B cell (primary cell): ENCODE measurements around the gene MUC22. TPM values are rescaled to one million over a fixed set of nuclear protein-coding genes. Genes with fewer than 3 reads are reported as not detected.

Source experiments
- ATAC-seq: fragments of 200-7000 bp; cut with Tn5 transposase; one replicate; pipeline ENCODE4 v1.10.0; 2021; ENCODE audit warnings: low read depth, mild to moderate bottlenecking, moderate number of reproducible peaks, moderate library complexity
- CTCF ChIA-PET: fragments of 350-600 bp; sonication (Branson Sonifier 250); formaldehyde crosslinking; loops from one replicate; lab custom pipeline; 2021; ENCODE audit warnings: antibody characterized with exemption, inconsistent platforms; lab: Charles Lee
- POLR2A ChIA-PET: fragments of 350-600 bp; sonication (Branson Sonifier 250); formaldehyde crosslinking; loops from one replicate; lab custom pipeline; 2021; ENCODE audit warnings: antibody characterized with exemption; lab: Charles Lee
- DNase-seq: peaks from one replicate; pipeline ENCODE4 v3.0.0; 2013
- H2AFZ ChIP-seq: 2 replicates; pipeline ENCODE4 v1.6.1; 2012; ENCODE audit warnings: mild to moderate bottlenecking, low read depth, low read length; ENCODE audit not compliant: insufficient read depth, poor library complexity, severe bottlenecking
- H3K27ac ChIP-seq, 2 donors: 1 replicate in 1 of 2; 2 replicates in 1 of 2; pipeline ENCODE4 v1.5.1; 2012 to 2013; ENCODE audit warnings: low read length in 2 of 2, mild to moderate bottlenecking in 2 of 2, moderate library complexity in 1 of 2
- H3K27me3 ChIP-seq, 4 experiments: fragments of 200-600 bp in 1 of 4; sonication (generic) in 1 of 4; replicated peaks in 1 of 4; 1 replicate in 2 of 4; 2 replicates in 2 of 4; pipeline versions ENCODE4 v1.6.1 to v1.7.0; 2013 to 2016; ENCODE audit warnings: low read length in 3 of 4, mild to moderate bottlenecking in 2 of 4, mixed read lengths in 1 of 4, moderate library complexity in 1 of 4; ENCODE audit not compliant: insufficient read depth in 4 of 4, control insufficient read depth in 3 of 4; ENCODE audit errors: control extremely low read depth in 1 of 4
- H3K36me3 ChIP-seq, 2 experiments: replicated peaks in 1 of 2; 1 replicate in 1 of 2; 2 replicates in 1 of 2; pipeline versions ENCODE4 v1.6.1 to v1.7.1; 2013; ENCODE audit warnings: low read length in 1 of 2; ENCODE audit not compliant: insufficient read depth in 2 of 2, control insufficient read depth in 1 of 2; ENCODE audit errors: control extremely low read depth in 1 of 2, extremely low read depth in 1 of 2
- H3K4me1 ChIP-seq, 2 donors: fragments of 200-600 bp in 1 of 2; sonication (generic) in 1 of 2; 1 replicate in 1 of 2; 2 replicates in 1 of 2; pipeline versions ENCODE4 v1.5.1 to v1.6.1; 2013 to 2017; ENCODE audit warnings: low read length in 2 of 2; ENCODE audit not compliant: control insufficient read depth in 2 of 2, insufficient read depth in 2 of 2
- H3K4me2 ChIP-seq: replicated peaks from 2 replicates; pipeline ENCODE3; 2012; ENCODE audit warnings: mild to moderate bottlenecking, low read depth, low read length; ENCODE audit not compliant: poor library complexity, severe bottlenecking
- H3K4me3 ChIP-seq, 5 experiments: fragments of 200-600 bp in 1 of 5; sonication (generic) in 1 of 5; 1 replicate in 3 of 5; 2 replicates in 2 of 5; pipeline versions ENCODE4 v1.5.1 to v1.7.0; 2011 to 2016; ENCODE audit warnings: low read length in 4 of 5, mild to moderate bottlenecking in 4 of 5, low read depth in 2 of 5, control low read depth in 1 of 5, moderate library complexity in 1 of 5; ENCODE audit not compliant: insufficient read depth in 1 of 5; ENCODE audit errors: control extremely low read depth in 1 of 5, extremely low read depth in 1 of 5
- H3K79me2 ChIP-seq: fragments of 200-600 bp; sonication (generic); one replicate; pipeline ENCODE4 v1.6.0; 2016; ENCODE audit warnings: low read length; ENCODE audit not compliant: control insufficient read depth, insufficient read depth
- H3K9ac ChIP-seq: fragments of 200-600 bp; sonication (generic); 2 replicates; pipeline ENCODE4 v1.6.1; 2017; ENCODE audit warnings: mild to moderate bottlenecking, low read length, moderate library complexity
- H3K9me3 ChIP-seq, 3 donors: one replicate each; pipeline versions ENCODE4 v1.6.1 to v1.7.1; 2013; ENCODE audit warnings: low read length in 2 of 3; ENCODE audit not compliant: control insufficient read depth in 2 of 3, insufficient read depth in 1 of 3; ENCODE audit errors: control extremely low read depth in 1 of 3
- H4K20me1 ChIP-seq: 2 replicates; pipeline ENCODE4 v1.6.0; 2012; ENCODE audit warnings: mild to moderate bottlenecking, low read length; ENCODE audit not compliant: insufficient read depth, control insufficient read depth, poor library complexity, severe bottlenecking
- H3K27ac Mint-ChIP-seq: one replicate; pipeline ENCODE4 v1.8.0; 2021; ENCODE audit warnings: mixed read lengths
- H3K27me3 Mint-ChIP-seq: one replicate; pipeline ENCODE4 v1.8.0; 2021; ENCODE audit warnings: mixed read lengths
- H3K4me1 Mint-ChIP-seq: one replicate; pipeline ENCODE4 v1.8.0; 2021; ENCODE audit warnings: mixed read lengths
- H3K4me3 Mint-ChIP-seq: one replicate; pipeline ENCODE4 v1.8.0; 2021; ENCODE audit warnings: mixed read lengths
- H3K9me3 Mint-ChIP-seq: one replicate; pipeline ENCODE4 v1.8.0; 2022; ENCODE audit warnings: mixed read lengths; ENCODE audit not compliant: insufficient read depth
- EZH2 ChIP-seq: IDR thresholded peaks from 2 replicates; pipeline ENCODE4 v1.6.1; 2012; ENCODE audit warnings: borderline replicate concordance, low read depth, mild to moderate bottlenecking, moderate library complexity, low read length; ENCODE audit not compliant: insufficient read depth, poor library complexity, severe bottlenecking
- WGBS: methylation state at CpG from one replicate; pipeline ENCODE4 v1.1.5; 2013; ENCODE audit warnings: missing lambda C conversion rate; ENCODE audit not compliant: insufficient coverage; 5-methylcytosine and 5-hydroxymethylcytosine counted together
- intact Hi-C: fragments of 100-400 bp; cut with micrococcal nuclease; formaldehyde crosslinking; loops from one replicate; pipeline ENCODE4 v1.10.0; 2022
- polyA plus RNA-seq: library from polyadenylated mRNA; depleted of rRNA; stranded (reverse); fragments of >200 nt; gene quantifications from 2 replicates; pipeline ENCODE4 v1.2.3, GENCODE V29; 2012
- total RNA-seq, 2 donors: library from RNA; stranded (reverse); fragments of 120-200 nt in 1 of 2; gene quantifications; 1 replicate in 1 of 2; 2 replicates in 1 of 2; pipeline versions ENCODE4 v1.2.3 to v1.2.4, GENCODE V29; 2013 to 2022
- TF ChIP-seq, protein P1 (sequence below): fragments of 200-600 bp; IDR thresholded peaks from one replicate; pipeline ENCODE4 v1.8.0; 2022; ENCODE audit warnings: antibody characterized with exemption, mild to moderate bottlenecking

Gene MUC22
- total and polyA plus RNA-seq, 2 donors (not counting 1 experiment from before 2014, with no cell fraction given): not detected

DNA sequence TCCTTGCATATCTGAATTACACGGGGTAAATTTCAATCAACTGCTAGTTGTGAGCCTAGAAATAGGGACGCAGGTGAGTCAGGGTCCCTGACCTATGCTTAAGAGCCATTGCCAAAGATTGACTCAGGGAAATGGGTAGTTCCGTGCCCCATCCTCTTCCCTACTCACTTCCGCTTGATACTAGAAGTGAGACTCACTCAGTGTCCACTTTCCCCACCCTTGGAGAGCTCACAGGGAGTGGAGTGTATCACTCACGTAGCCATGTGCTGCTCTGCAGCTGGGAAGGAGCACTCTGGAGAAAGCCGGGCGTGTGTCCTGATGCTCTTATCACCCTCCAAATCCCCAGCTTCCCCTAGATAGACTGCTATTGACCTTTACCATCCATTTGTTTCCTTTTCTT is 543 bp upstream of the MUC22 start:
- no peak overlapping the region for H3K4me3 Mint-ChIP-seq
- Histone ChIP-seq H3K27me3 (peaks cover 0 to 13% (median 3%) of the 10 kb centered on the region in 4 experiments), H3K9me3 (peaks cover 0 to 1% (median 0%) of the 10 kb centered on the region in 3 donors), H3K4me2 (no peak overlapping the region), H3K27ac (no peak overlapping the region), H3K9ac (no peak overlapping the region), H3K4me3 (no peak overlapping the region), H4K20me1 (no peaks in the 10 kb centered on the region), H3K4me1 (no peaks in the 10 kb centered on the region), H3K79me2 (no peaks in the 10 kb centered on the region), H2AFZ (no peak overlapping the region), H3K36me3 (no peaks in the 10 kb centered on the region)
- ChIA-PET CTCF (no interaction called here), POLR2A (no interaction called here)
- intact Hi-C loops: no loop called here
- TF ChIP-seq, protein P1, sequence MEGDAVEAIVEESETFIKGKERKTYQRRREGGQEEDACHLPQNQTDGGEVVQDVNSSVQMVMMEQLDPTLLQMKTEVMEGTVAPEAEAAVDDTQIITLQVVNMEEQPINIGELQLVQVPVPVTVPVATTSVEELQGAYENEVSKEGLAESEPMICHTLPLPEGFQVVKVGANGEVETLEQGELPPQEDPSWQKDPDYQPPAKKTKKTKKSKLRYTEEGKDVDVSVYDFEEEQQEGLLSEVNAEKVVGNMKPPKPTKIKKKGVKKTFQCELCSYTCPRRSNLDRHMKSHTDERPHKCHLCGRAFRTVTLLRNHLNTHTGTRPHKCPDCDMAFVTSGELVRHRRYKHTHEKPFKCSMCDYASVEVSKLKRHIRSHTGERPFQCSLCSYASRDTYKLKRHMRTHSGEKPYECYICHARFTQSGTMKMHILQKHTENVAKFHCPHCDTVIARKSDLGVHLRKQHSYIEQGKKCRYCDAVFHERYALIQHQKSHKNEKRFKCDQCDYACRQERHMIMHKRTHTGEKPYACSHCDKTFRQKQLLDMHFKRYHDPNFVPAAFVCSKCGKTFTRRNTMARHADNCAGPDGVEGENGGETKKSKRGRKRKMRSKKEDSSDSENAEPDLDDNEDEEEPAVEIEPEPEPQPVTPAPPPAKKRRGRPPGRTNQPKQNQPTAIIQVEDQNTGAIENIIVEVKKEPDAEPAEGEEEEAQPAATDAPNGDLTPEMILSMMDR: no peak
- TF ChIP-seq EZH2: no peak
- ATAC-seq (no peak), DNase-seq (no peak)
- no peaks in the 10 kb centered on the region for H3K9me3 Mint-ChIP-seq
- H3K27me3 Mint-ChIP-seq: peaks cover 55% of the 10 kb centered on the region
- H3K4me1 Mint-ChIP-seq: peaks cover 4% of the 10 kb centered on the region
- WGBS: 82% methylated on average over 6 of the region's 7 CpGs
- H3K27ac Mint-ChIP-seq: no peak overlapping the region

- intact Hi-C loops: no loop called here
- TF ChIP-seq EZH2: no peak
- TF ChIP-seq, protein P1: no peak
- H3K9me3 ChIP-seq: peaks cover 0 to 3% (median 0%) of the 10 kb centered on the region in 3 donors
- H3K27me3 ChIP-seq: peaks cover 0 to 17% (median 4%) of the 10 kb centered on the region in 4 experiments
- H3K27ac ChIP-seq: no peak overlapping the region
- H3K79me2 ChIP-seq: no peaks in the 10 kb centered on the region
- no peak for DNase-seq
- ChIA-PET POLR2A (no interaction called here), CTCF (no interaction called here)
- H3K36me3 ChIP-seq: no peaks in the 10 kb centered on the region
- Mint-ChIP-seq H3K27me3 (peaks cover 65% of the 10 kb centered on the region), H3K4me3 (no peak overlapping the region), H3K4me1 (no peaks in the 10 kb centered on the region), H3K9me3 (no peaks in the 10 kb centered on the region), H3K27ac (no peak overlapping the region)
- no peak overlapping the region for H2AFZ ChIP-seq
- H3K4me3 ChIP-seq: no peak overlapping the region
- H3K9ac ChIP-seq: no peak overlapping the region
- no peaks in the 10 kb centered on the region for H3K4me1 ChIP-seq
- 100% methylated on average over 3 of the region's 6 CpGs for WGBS
- no peak overlapping the region for H3K4me2 ChIP-seq
- H4K20me1 ChIP-seq: no peaks in the 10 kb centered on the region
- no peak for ATAC-seq
Measured at GRCh38 chr6:31011153-31011552, 879 bp downstream of the MUC22 start.
